Left kidney (tissue), 8 donors: ENCODE measurements around the gene CASQ1. TPM values are rescaled to one million over a fixed set of nuclear protein-coding genes. Genes with fewer than 3 reads are reported as not detected.

Source experiments
- DNase-seq: peaks from one replicate; pipeline ENCODE4 v3.0.0-alpha.2; 2013
- long read RNA-seq, 8 donors: transcript quantifications; one replicate each; lab custom pipeline, GENCODE V29; 2026
- polyA plus RNA-seq: library from polyadenylated mRNA; unstranded; fragments of 120-200 nt; gene quantifications from one replicate; pipeline ENCODE4 v1.2.1, GENCODE V29; 2013; ENCODE audit not compliant: insufficient read length

CASQ1 gene
- polyA plus RNA-seq, result 0.43 TPM
- long read RNA-seq, donor 1, result 0 reads
- long read RNA-seq, donor 2, result 0 reads
- long read RNA-seq, donor 3, result 0 reads
- long read RNA-seq, donor 4, result 0 reads
- long read RNA-seq, donor 5, result 0 reads
- long read RNA-seq, donor 6, partial matches to known transcripts, result 0 of 1 reads
- long read RNA-seq, donor 6, other reads (novel, unspliced or antisense), result 0 of 1 reads
- long read RNA-seq, donor 7, result 0 reads
- long read RNA-seq, donor 8, result 0 reads

DNA sequence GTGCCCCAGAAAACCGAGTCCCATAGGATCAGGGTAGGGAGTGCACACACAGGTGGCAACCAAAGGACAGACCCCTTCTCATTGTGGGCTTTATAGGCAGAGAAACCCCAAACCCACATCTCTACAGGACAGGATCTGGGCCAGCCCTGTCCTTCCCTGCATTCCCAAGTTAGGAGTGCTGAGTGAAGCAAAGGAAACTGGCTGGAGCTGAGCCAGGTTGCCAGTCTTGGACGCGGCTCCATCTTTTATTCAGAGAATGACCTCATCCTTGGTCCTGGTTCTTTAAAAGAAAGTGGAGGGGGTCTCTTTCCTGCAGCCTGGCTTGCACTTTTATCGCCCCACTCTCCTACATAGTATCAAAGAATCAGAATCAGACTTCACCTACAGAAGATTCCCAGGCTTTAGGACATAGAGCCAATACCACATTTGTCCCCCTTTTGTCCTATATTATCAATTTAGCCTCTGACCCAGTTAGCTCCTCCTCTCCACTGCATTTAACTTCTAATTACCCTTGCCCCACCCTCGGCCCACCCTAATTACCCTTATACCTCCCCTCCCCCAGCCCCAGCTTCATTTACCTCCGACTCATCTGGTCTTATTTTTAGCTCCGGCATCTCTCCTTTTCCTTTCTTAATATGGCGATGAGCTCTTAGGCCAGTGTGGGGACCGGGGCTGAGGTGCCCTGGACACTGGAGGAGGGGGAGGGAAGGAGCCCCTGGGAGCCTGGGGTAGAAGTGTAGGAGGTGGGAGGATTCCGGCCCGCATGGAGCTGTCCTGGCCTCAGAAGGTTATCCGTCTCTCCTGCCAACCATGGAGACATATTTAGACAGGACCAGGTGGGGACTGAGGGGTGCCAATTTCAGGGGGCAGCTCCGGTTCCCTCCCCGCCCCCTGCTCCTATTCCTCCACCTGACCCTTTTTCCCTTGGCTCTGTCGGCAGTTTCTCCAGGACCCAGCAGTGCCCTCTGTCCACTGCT is at the start of gene CASQ1:
Gene CASQ1, plus strand, starts transcription at position 927 of the 977 bp plus-strand sequence. CDS start 177 bp downstream, outside the sequence.
- DNase-seq, result no peak

DNA sequence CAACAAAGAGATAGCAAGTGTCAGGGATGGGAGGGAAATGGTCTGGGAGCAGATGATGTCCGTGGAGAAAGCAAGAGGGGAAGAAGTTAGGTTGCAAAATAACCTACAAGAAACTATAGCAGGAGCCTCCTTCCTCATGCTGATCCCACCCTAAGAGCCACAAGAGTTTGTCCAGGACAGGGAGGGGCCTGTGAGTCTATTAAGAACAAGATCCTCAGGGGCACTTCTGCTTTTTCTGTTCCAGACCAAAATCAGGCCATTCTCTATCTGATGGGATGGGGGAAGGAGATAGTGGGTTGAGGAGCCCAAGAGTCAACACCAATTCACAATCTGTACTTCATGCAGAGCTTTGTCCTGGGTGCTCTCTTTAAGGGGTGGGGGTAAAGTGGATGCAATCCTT is 46.7 kb upstream of the CASQ1 start:
- no peak for DNase-seq

DNA sequence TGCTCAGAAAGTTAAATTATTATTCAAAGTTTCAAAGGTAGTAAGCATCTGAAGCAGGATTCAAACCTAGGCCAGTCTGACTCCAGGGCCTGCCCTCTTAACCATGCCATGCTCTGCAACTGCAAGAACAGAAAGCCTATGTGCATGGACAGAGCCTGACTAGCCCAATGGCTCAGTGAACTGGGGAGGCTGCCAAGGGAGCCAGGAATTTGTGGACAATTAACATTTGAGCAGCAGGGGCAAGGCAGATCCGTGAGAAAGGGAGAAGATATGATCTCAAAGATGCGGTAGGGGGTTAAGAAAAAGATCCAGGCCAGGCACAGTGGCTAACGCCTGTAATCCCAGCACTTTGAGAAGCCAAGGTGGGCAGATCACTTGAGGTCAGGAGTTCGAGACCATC is 45.5 kb upstream of the CASQ1 start:
- no peak for DNase-seq

DNA sequence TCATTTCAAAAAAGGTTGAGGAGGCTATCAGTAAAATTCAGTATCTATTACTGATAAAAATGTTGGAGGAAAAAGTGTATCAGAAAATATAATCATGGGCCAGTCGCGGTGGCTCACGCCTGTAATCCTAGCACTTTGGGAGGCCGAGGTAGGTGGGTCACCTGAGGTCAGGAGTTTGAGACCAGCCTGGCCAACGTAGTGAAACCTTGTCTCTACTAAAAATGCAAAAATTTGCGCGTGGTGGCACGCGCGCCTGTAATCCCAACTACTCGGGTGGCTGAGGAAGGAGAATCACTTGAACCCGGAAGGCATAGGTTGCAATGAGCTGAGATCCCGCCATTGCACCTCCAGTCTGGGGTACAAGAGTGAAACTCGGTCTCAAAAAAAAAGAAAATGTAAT is 44.3 kb upstream of the CASQ1 start:
- DNase-seq, result no peak

DNA sequence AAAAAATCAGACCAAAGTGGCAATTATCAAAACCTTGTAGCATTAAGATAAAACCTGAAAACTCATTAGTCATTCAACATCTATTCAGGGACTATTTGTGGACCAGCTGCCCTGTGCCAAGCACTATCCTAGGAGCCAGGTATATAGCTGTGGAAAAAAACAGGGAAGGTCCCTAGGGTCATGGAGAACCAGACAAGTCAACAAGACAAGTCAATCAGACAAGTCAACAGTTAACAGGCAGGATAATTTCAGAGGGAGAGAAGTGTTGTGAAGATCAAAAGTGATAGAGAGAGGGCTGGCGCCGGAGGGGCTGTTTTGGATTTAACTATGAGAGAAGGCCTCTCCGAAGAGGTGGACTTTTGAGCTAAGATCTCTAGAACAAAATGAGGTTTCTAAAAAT is 42.3 kb upstream of the CASQ1 start:
- no peak for DNase-seq

DNA sequence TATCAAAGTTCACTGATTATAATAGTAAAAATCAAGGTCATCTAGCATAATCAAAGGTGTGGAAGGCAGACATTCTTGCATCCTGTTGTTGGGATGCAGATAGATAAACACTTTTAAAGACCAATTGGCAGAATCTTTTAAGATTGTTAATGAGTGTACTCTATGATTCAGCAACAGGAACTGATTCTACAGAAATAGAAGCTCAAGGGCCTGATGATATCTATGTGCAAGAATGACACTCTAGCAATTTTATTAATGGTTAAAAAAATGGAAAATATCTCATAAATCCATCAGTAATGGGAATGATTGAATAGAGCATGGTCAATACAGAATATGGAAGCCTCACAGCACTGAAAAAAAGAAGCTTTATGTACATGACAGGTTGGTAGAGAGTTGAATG is 41.1 kb upstream of the CASQ1 start:
- no peak for DNase-seq

DNA sequence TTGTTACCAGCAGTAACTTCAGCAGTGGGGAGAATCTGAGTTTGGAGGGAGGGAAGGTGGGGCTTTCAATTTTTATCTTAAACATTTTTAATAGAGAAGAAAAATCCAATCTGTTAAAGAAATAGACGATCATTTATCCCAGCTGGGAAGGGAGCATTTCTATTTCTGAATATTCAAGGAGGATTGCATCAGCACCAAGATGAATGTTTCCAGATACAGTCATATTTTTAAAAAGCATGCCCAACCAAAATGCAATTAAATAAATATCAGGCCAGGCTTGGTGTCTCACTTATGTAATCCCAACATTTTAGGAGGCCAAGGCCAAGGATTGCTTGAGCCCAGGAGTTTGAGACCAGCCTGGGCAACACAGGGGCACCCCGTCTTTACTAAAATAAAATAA is 40.7 kb upstream of the CASQ1 start:
- no peak for DNase-seq

DNA sequence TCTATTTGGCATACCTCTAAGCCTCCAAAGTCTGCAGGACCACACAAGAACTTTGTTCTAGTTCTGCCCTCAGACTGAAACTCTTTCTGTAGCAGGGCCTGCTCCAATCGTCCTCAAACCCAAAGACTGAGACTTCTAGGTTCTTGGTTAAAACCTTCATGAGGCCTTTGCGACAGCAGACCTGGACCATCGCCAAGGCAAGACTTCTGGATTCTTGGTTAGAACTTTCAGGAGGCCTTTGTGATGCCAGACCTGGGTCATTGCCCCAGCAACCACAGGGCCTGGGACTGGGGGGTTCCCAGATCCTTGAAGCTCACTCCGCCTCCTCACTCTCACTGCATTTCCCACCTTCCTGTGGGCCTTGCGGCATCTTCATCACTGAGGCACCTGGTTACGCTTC is 39.1 kb upstream of the CASQ1 start, which contains the start of gene ATP1A4:
Gene ATP1A4, plus strand, starts transcription at position 301 of the 400 bp plus-strand sequence. CDS start 438 bp downstream, outside the sequence.
- DNase-seq, result no peak

DNA sequence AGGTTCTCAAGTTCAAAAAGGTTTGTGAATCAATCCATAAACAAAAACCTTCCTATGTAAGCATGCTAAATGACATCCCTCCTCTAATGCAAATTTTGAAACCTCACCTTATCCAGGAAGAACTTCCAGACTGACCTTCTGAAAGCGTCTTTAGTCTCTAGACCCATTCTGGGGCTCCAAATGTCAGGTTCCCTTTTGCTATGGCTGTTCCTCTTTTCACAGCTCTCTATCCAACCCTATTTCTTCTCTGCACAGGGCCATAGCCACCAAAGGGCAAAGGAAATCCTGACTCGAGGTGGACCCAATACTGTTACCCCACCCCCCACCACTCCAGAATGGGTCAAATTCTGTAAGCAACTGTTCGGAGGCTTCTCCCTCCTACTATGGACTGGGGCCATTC is 35.6 kb upstream of the CASQ1 start:
- no peak for DNase-seq

DNA sequence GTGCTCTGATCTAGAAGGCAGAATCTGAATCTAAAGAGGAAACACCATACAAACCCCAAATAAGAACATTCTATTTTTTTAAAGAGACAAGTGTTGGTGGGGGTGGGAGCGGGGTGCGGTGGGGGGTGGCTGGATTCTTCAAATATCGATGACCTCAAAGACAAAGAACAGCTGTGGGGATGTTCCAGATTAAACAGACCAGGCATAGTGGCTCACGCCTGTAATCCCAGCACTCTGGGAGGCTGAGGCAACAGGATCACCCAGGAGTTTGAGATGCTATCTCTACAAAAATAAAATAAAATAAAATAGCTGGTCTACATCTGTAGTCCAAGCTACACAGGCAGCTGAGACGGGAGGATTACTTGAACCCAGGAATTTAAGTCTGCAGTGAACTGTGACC is 34.0 kb upstream of the CASQ1 start:
- DNase-seq, result no peak

DNA sequence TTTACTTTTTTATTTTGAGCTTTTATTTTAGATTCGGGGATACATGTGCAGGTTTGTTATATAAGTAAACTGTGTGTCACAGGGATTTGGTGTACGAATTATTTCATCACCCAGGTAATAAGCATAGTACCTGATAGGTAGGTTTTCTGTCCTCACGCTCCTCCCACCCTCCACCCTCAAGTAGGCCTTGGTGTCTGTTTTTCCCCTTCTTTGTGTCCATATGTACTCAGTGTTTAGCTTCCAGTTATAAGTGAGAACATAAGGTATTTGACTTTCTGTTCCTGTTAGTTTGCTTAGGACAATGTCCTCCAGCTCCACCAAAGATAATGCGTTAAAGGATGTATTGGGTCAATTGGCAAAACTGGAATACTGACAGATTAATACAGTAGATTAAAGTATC is 33.2 kb upstream of the CASQ1 start:
- DNase-seq, result no peak

DNA sequence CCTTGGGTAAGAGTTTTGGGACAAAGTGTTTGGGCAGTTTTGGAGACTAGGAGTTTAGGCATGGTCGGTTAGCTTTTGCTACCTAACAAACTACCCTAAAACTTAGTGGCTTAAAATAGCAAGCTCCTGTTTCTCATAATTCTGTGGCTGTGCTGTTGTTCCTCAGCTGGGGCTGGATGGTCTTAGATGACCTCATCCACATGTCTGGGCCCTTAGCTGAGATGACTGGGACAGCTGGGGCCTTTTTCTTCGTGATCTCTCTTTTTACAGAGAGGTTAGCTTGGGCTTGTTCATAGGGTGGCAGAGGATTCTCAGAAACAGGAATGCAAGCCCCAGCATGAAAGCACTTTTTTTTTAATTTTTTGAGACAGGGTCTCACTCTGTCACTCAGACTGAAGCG is 32.3 kb upstream of the CASQ1 start:
- no peak for DNase-seq

DNA sequence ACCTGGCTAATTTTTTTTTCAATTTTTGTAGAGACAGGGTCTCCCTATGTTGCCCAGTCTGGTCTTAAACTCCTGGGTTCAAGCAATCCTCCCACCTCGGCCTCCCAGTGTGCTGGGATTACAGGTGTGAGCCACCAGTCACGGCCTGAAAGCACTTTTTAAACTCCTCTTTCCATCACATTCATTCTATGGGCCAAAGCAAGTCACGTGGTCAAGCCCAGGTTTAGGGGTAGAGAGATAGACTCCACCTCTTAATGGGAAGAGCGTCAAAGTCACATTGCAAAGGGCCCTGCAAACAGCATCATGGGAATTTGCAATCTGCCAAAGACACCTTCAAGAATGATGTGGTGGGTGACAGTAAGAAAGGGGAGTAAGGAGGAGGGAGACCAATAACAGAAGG is 31.8 kb upstream of the CASQ1 start:
- DNase-seq, result no peak

DNA sequence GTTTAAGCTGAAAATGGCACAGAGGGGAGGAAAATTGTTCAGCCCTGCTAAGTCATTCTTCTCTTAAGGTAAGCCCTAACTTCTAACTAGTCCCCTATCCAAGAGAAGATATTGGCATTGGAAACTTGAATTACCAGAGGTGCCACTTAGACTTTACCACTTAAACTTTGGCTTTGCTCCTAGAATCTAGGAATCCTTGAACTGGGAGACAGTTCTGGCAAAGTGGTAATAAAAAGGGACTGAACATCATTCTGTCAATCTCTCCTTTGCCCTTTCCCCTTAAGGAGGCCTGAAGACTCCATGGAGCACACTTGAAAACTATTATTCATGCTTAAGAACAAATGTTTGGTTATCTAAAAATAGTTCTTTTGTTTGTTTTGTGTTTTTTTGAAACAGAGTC is 30.5 kb upstream of the CASQ1 start:
- DNase-seq, result no peak

DNA sequence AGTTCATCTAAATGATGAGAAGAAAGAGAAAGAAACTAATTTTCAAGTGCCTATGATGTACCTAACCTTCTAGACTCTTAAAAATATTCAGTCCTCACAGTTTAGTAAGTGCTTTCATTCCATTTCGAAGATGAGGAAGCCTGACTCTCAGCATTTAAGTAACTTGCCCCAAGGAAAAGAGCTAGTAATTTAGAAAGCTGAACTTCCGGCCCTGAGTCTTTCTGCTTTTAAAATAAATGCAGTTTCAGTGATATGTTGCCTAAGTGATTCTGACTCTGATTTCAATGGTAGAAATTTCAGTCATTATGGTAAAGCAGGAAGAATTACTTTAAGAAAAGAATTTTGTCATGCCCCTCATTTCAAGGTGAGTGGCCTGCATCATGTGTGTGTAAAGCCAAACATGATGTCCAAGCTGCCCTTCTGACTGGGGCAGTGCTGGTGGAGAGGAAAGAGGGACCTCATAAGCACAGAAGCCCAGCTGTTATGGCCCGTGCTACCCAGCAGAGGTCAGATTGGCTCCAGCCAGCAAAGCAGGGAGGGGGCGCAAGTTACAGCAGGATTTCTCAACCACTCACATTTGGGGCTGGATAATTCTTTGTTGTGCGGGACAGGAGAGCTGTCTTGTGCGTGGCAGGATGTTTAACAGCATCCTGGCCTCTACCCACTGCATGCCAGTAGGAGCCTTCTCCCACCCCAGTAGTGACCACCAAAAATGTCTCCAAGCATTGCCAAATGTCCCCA is 28.2 kb upstream of the CASQ1 start:
- no peak for DNase-seq

DNA sequence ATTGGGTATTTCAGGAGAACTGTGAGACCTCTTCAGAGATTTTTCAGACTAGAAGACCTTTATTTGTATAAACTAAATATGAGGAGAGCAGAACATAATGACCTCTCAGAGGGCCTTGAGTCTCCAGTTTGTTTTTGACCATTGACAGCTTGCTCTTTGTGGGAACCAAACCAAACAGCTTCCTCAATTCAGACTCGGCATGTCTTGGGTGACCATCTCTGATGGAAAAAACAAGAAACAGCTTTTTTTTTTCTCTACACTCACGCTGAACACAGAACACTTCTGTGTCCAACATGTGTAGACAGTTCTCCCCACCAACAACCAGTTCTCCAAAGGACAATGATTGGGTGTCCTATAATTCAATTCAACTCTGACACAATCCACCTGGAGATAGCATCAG is 27.4 kb upstream of the CASQ1 start:
- no peak for DNase-seq

DNA sequence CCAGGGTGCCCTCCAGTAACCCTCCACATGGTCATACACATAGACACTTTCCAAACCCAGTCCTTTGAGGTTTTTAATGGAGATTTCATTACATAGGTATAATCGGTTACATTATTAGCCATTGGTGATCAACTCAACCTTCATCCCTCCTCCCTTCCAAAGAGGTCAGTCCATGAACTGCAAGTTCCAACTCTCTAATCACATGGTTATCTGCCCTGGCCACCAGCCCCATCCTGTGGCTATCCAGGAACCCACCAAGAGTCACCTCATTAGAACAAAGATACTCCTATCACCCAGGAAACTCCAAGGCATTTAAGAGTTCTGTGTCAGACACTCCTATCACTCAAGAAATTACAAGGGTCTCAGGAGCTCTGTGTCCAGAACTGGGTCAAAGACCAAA is 26.8 kb upstream of the CASQ1 start:
- DNase-seq, result no peak

DNA sequence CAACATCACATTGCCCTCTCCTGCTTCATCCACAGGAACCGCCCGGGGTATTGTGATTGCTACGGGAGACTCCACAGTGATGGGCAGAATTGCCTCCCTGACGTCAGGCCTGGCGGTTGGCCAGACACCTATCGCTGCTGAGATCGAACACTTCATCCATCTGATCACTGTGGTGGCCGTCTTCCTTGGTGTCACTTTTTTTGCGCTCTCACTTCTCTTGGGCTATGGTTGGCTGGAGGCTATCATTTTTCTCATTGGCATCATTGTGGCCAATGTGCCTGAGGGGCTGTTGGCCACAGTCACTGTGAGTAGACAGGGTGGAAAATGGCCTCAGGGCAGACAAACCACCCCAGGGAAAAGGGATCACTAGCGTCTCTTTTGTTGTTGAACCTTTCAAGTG is 26.3 kb upstream of the CASQ1 start:
- no peak for DNase-seq

DNA sequence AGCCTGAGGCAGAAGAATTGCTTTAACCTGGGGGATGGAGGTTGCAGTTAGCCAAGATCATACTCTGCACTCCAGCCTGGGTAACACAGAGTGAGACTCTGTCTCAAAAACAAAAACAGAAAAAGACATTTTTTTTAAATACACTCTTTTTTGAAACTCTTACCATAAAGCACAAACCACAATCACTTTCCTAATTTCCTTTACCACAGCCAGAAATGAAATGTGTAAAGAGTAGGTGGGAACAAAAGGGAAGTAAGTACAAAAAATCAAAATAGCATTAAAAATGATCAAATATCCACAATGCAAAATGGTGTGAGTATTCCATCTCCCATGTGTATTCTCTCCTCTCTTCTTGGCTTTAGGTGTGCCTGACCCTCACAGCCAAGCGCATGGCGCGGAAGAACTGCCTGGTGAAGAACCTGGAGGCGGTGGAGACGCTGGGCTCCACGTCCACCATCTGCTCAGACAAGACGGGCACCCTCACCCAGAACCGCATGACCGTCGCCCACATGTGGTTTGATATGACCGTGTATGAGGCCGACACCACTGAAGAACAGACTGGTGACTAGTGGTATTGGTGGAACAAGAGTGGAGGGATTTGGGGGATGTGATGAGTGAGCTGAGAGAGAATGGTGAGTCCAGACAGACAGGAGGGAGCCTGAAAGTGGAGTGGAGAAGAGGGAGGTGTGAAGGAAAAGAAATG is 24.1 kb upstream of the CASQ1 start:
- no peak for DNase-seq

DNA sequence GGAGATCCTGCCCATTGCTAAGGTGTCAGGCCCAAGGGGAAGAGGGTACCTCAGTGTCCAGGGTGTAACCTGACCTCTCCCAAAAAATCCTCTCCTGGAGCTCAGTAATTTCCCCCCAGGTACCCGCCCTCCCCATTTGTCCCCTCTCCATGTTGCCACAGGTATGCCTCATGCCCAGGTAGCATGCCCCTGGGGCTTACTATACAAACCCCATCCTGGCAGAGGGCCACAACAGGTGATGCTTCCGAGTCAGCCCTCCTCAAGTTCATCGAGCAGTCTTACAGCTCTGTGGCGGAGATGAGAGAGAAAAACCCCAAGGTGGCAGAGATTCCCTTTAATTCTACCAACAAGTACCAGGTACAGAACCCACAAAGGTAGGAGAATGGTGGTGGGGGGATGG is 23.3 kb upstream of the CASQ1 start:
- DNase-seq, result no peak

DNA sequence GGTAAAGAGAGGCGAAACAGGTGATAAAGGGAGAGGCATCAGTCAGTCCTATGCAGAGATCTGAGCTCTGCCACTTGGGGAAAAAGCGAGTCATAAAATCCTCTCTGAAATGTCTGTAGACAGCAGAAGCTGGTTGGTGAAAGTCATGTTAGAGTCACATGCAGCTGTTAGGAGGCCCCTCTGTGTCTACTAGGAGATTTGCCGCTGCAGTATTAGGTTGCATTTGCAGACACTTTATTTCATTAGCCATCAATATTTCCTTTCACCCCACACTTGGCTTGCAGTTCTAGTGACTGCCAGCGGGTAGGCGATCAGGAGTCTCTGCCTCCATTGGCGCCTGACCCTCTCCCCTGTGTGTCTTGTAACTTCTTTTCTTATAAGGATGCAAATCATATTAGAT is 22.8 kb upstream of the CASQ1 start:
- DNase-seq, result no peak

DNA sequence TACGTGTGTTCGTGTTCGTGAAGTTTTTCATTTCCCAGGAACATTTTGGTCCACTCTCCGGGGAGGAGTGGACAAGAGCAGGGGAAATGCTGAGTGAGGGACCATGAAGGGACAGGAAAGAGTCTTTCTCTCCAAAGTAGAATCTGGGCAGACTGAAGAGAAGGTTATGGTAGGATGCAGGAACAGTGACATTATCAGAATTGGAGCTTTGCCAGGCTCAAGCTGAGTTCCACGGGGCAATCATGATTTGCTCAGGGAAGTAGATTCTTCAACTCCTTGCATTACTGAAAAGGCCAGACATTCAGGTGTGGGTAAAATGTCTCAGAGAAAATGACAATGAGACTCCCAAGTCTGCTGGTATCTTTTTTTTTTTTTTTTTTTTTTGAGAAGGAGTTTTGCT is 22.4 kb upstream of the CASQ1 start:
- no peak for DNase-seq
